Astrocyte of the hippocampus (primary cell): ENCODE measurements around the gene KLF13.

Experiments
- DNase-seq: peaks from one replicate; pipeline ENCODE4 v3.0.0; 2011; ENCODE audit warnings: low read depth, low spot score

KLF13 gene

GRCh38 chr15:31361764-31362515 lies 35.3 kb downstream of the KLF13 start:
- DNase-seq, result no peak

GRCh38 chr15:31362886-31363285 lies 36.3 kb downstream of the KLF13 start:
- no peak for DNase-seq

- DNase-seq, result no peak
Observed at GRCh38 chr15:31364301-31365031, 37.8 kb downstream of the KLF13 start.

GRCh38 chr15:31365032-31365654 lies 38.5 kb downstream of the KLF13 start:
- no peak for DNase-seq

GRCh38 chr15:31365655-31366127 lies 39.1 kb downstream of the KLF13 start:
- DNase-seq, result peak; percentile 84

- no peak for DNase-seq
Observed at GRCh38 chr15:31366169-31366734, 39.6 kb downstream of the KLF13 start.

GRCh38 chr15:31367021-31367729 lies 40.5 kb downstream of the KLF13 start:
- DNase-seq, result no peak

GRCh38 chr15:31367730-31368344 lies 41.2 kb downstream of the KLF13 start:
- DNase-seq, result no peak

- no peak for DNase-seq
Observed at GRCh38 chr15:31369727-31370126, 43.1 kb downstream of the KLF13 start.

- DNase-seq, result no peak
Observed at GRCh38 chr15:31371520-31372240, 45.0 kb downstream of the KLF13 start.

- peak; percentile 55 for DNase-seq
Observed at GRCh38 chr15:31372635-31373091, 46.0 kb downstream of the KLF13 start.

GRCh38 chr15:31373096-31373865 lies 46.6 kb downstream of the KLF13 start:
- DNase-seq, result no peak

- no peak for DNase-seq
Observed at GRCh38 chr15:31373970-31374369, 47.3 kb downstream of the KLF13 start.

- DNase-seq, result no peak
Observed at GRCh38 chr15:31374489-31374888, 47.9 kb downstream of the KLF13 start.

- DNase-seq, result no peak
Observed at GRCh38 chr15:31374986-31375385, 48.4 kb downstream of the KLF13 start.

- DNase-seq, result no peak
Observed at GRCh38 chr15:31375772-31376171, 49.1 kb downstream of the KLF13 start.

- DNase-seq, result no peak
Observed at GRCh38 chr15:31376511-31376910, 49.9 kb downstream of the KLF13 start.

- no peak for DNase-seq
Observed at GRCh38 chr15:31377030-31377429, 50.4 kb downstream of the KLF13 start.

- no peak for DNase-seq
Observed at GRCh38 chr15:31378363-31378903, 51.8 kb downstream of the KLF13 start.
